ENCODE data around the gene GRIA2. TPM values are rescaled to one million over a fixed set of nuclear protein-coding genes. Genes with fewer than 3 reads are reported as not detected.

The GRIA2 gene
- polyA plus RNA-seq, 1 of the 3 experiments (the other 2 are of a cell fraction): 0.16 TPM

- H3K9me3 ChIP-seq: no peaks in the 10 kb centered on the region
- ChIA-PET CTCF (no interaction called here), POLR2A (no interaction called here)
- no peaks in the 10 kb centered on the region for H3K36me3 ChIP-seq (replicated peaks in 1 of 2; ENCODE audit: control insufficient read depth in 1 of 2, insufficient read depth in 2 of 2, low read length in 1 of 2)
- H2AFZ ChIP-seq (ENCODE audit: low read depth): no peak overlapping the region
- peaks cover 2% of the 10 kb centered on the region for H3F3A ChIP-seq (replicated peaks; ENCODE audit: insufficient read depth)
- no peaks in the 10 kb centered on the region for H3K27me3 ChIP-seq (ENCODE audit: insufficient read depth)
- H3K9ac ChIP-seq: no peak overlapping the region
- H3K79me2 ChIP-seq (ENCODE audit: insufficient read depth): no peaks in the 10 kb centered on the region
- no peaks in the 10 kb centered on the region for H4K20me1 ChIP-seq (ENCODE audit: insufficient read depth)
- WGBS (ENCODE audit: low lambda C conversion rate): 16% methylated on average over 1 of the region's 1 CpG
- H3K4me1 ChIP-seq (ENCODE audit: control insufficient read depth in 1 of 2, insufficient read depth in 2 of 2, low read depth in 1 of 2, low read length in 1 of 2): no peaks in the 10 kb centered on the region
- H3K9me2 ChIP-seq: no peaks in the 10 kb centered on the region
- no peak for DNase-seq
- no peak overlapping the region for H3K4me2 ChIP-seq
- TF ChIP-seq RXRA (IDR thresholded peaks at IDR 0.05; ENCODE audit: borderline replicate concordance, low read depth) (no peak), MAX (IDR thresholded peaks at IDR 0.05; ENCODE audit: low read depth) (no peak), FOSL2 (IDR thresholded peaks at IDR 0.05; ENCODE audit: borderline replicate concordance, low read depth) (no peak), NFIC (IDR thresholded peaks at IDR 0.05; ENCODE audit: borderline replicate concordance) (no peak), MEF2A (IDR thresholded peaks at IDR 0.05; ENCODE audit: borderline replicate concordance, low read depth) (no peak), SMC3 (IDR thresholded peaks at IDR 0.05; ENCODE audit: low read depth, low read length) (no peak), YY1 (IDR thresholded peaks at IDR 0.05; ENCODE audit: low read depth) (no peak), IRF3 (IDR thresholded peaks at IDR 0.05; ENCODE audit: low read depth, low read length) (no peak), TEAD4 (IDR thresholded peaks at IDR 0.05; ENCODE audit: borderline replicate concordance, insufficient read depth) (no peak), JUND (IDR thresholded peaks at IDR 0.05) (no peak), NRF1 (IDR thresholded peaks at IDR 0.05; ENCODE audit: low read depth, low read length) (no peak), TCF12 (IDR thresholded peaks at IDR 0.05) (no peak), USF1 (IDR thresholded peaks at IDR 0.05; ENCODE audit: borderline replicate concordance, low read depth) (no peak), FOXM1 (IDR thresholded peaks at IDR 0.05; ENCODE audit: low read depth) (no peak), TAF1 (IDR thresholded peaks at IDR 0.05; ENCODE audit: borderline replicate concordance, low read depth, low read length) (no peak), ELF1 (IDR thresholded peaks at IDR 0.05) (no peak), RCOR1 (IDR thresholded peaks at IDR 0.05; ENCODE audit: low read length) (no peak), EZH2phosphoT487 (IDR thresholded peaks at IDR 0.05; ENCODE audit: borderline replicate concordance, low read depth) (no peak), RFX5 (IDR thresholded peaks at IDR 0.05; ENCODE audit: low read length) (no peak), RAD21 (IDR thresholded peaks at IDR 0.05; ENCODE audit: low read length) (no peak)
- H3K4me3 ChIP-seq (ENCODE audit: low read depth in 2 of 2, low read length in 1 of 2): no peak overlapping the region
- H3K27ac ChIP-seq (ENCODE audit: low read depth in 2 of 2, low read length in 1 of 2): no peak overlapping the region
Observed at GRCh38 chr4:157315968-157316367, 95.4 kb downstream of the GRIA2 start.

- Histone ChIP-seq H4K20me1 (ENCODE audit: insufficient read depth) (no peaks in the 10 kb centered on the region), H3K4me2 (no peak overlapping the region), H3K4me3 (ENCODE audit: low read depth in 2 of 2, low read length in 1 of 2) (no peak overlapping the region), H3K27me3 (ENCODE audit: insufficient read depth) (no peaks in the 10 kb centered on the region), H3K27ac (ENCODE audit: low read depth in 2 of 2, low read length in 1 of 2) (no peak overlapping the region), H2AFZ (ENCODE audit: low read depth) (no peak overlapping the region), H3K9ac (no peak overlapping the region), H3K9me2 (no peaks in the 10 kb centered on the region), H3K9me3 (no peaks in the 10 kb centered on the region), H3K79me2 (ENCODE audit: insufficient read depth) (no peaks in the 10 kb centered on the region), H3K4me1 (ENCODE audit: control insufficient read depth in 1 of 2, insufficient read depth in 2 of 2, low read depth in 1 of 2, low read length in 1 of 2) (no peaks in the 10 kb centered on the region), H3K36me3 (replicated peaks in 1 of 2; ENCODE audit: control insufficient read depth in 1 of 2, insufficient read depth in 2 of 2, low read length in 1 of 2) (no peaks in the 10 kb centered on the region), H3F3A (replicated peaks; ENCODE audit: insufficient read depth) (peaks cover 2% of the 10 kb centered on the region)
- TF ChIP-seq MAX (IDR thresholded peaks at IDR 0.05; ENCODE audit: low read depth) (no peak), ELF1 (IDR thresholded peaks at IDR 0.05) (no peak), TEAD4 (IDR thresholded peaks at IDR 0.05; ENCODE audit: borderline replicate concordance, insufficient read depth) (no peak), POLR2AphosphoS5 (IDR thresholded peaks at IDR 0.05; ENCODE audit: low read depth, low read length) (no peak)
- POLR2A ChIA-PET: no interaction called here
- DNase-seq: no peak
- WGBS (ENCODE audit: low lambda C conversion rate): 28% methylated on average over 2 of the region's 2 CpGs
- CTCF ChIA-PET: no interaction called here
Observed at GRCh38 chr4:157320092-157320491, 99.6 kb downstream of the GRIA2 start.
